Tibial nerve (tissue), 4 donors: ENCODE results near the gene MANSC1.

Source experiments
- EP300 ChIP-seq, 2 donors: sonication (generic); formaldehyde crosslinking; IDR thresholded peaks; one replicate each; pipeline ENCODE4 v1.6.1; 2017; ENCODE audit warnings: antibody characterized with exemption in 2 of 2, mild to moderate bottlenecking in 1 of 2
- POLR2A ChIP-seq, 2 donors: fragments of 450-650 bp; IDR thresholded peaks; one replicate each; pipeline ENCODE4 v1.6.1; 2017; ENCODE audit warnings: antibody characterized with exemption in 2 of 2, mild to moderate bottlenecking in 2 of 2, moderate library complexity in 2 of 2
- TF ChIP-seq, protein P1 (sequence below), 5 experiments: fragments of 200-600 bp in 3 of 5; fragments of 450-650 bp in 2 of 5; sonication (generic) in 3 of 5; IDR thresholded peaks; one replicate each; pipeline ENCODE4 v1.5.1; 2016 to 2019; ENCODE audit warnings: antibody characterized with exemption in 5 of 5, mild to moderate bottlenecking in 3 of 5, moderate library complexity in 2 of 5

DNA sequence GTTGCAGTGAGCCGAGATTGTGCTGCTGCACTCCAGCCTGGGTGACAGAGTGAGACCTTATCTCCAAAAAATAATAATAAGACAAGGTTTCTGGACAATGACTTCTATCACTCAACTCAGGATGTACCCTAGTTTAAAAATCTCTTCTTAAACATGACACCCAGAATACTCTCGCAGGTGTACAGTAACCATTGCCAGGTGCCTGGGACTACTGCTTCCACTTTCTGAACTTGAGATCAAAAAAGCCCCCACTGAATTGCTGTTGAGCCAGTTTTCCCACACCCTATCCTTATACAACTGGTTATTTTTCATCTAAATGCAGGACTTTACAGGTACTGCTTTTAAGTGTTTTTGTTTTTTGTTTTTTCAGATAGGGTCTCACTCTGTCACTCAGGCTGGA lies 43.1 kb upstream of the MANSC1 start:
- TF ChIP-seq, protein P1, sequence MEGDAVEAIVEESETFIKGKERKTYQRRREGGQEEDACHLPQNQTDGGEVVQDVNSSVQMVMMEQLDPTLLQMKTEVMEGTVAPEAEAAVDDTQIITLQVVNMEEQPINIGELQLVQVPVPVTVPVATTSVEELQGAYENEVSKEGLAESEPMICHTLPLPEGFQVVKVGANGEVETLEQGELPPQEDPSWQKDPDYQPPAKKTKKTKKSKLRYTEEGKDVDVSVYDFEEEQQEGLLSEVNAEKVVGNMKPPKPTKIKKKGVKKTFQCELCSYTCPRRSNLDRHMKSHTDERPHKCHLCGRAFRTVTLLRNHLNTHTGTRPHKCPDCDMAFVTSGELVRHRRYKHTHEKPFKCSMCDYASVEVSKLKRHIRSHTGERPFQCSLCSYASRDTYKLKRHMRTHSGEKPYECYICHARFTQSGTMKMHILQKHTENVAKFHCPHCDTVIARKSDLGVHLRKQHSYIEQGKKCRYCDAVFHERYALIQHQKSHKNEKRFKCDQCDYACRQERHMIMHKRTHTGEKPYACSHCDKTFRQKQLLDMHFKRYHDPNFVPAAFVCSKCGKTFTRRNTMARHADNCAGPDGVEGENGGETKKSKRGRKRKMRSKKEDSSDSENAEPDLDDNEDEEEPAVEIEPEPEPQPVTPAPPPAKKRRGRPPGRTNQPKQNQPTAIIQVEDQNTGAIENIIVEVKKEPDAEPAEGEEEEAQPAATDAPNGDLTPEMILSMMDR (IDR thresholded peaks at IDR 0.05) = no peak
- no peak for TF ChIP-seq POLR2A (IDR thresholded peaks at IDR 0.05)
- no peak for TF ChIP-seq EP300 (IDR thresholded peaks at IDR 0.05)
